ENCODE measurements around the gene COPS9. TPM values are rescaled to one million over a fixed set of nuclear protein-coding genes. Genes with fewer than 3 reads are reported as not detected.

Gene COPS9
- total RNA-seq, 1 donor, result 70.2 TPM

DNA sequence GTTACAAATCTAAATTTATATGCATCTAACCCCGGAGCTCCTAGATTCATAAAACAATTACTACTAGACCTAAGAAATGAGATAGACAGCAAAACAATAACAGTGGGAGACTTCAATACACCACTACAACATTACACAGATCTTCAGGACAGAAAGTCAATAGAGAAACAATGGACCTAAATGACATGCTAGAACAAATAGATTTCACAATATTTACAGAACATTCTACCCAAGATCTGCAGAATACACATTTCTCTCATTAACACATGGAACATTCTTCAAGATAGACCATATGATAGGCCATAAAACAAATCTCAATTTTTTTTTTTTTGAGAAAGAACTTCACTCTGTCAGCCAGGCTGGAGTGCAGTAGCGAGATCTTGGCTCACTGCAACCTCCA, 37.8 kb downstream of the COPS9 start:
- H3K4me3 ChIP-seq (ENCODE audit: insufficient read depth, low read length), result no peak overlapping the region
- no peak overlapping the region for H3K4me2 ChIP-seq (ENCODE audit: insufficient read depth, low read length)
- no peak for DNase-seq (ENCODE audit: insufficient read length, low spot score, missing footprints)
- TF ChIP-seq, protein P1, sequence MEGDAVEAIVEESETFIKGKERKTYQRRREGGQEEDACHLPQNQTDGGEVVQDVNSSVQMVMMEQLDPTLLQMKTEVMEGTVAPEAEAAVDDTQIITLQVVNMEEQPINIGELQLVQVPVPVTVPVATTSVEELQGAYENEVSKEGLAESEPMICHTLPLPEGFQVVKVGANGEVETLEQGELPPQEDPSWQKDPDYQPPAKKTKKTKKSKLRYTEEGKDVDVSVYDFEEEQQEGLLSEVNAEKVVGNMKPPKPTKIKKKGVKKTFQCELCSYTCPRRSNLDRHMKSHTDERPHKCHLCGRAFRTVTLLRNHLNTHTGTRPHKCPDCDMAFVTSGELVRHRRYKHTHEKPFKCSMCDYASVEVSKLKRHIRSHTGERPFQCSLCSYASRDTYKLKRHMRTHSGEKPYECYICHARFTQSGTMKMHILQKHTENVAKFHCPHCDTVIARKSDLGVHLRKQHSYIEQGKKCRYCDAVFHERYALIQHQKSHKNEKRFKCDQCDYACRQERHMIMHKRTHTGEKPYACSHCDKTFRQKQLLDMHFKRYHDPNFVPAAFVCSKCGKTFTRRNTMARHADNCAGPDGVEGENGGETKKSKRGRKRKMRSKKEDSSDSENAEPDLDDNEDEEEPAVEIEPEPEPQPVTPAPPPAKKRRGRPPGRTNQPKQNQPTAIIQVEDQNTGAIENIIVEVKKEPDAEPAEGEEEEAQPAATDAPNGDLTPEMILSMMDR (IDR thresholded peaks at IDR 0.05; ENCODE audit: extremely low read depth, low read depth, low read length), result no peak
- H2AFZ ChIP-seq (ENCODE audit: low read length), result no peak overlapping the region
- H4K20me1 ChIP-seq (ENCODE audit: insufficient read depth, low read length), result no peaks in the 10 kb centered on the region
- no peaks in the 10 kb centered on the region for H3K4me1 ChIP-seq (ENCODE audit: insufficient read depth, low read length)
- no peaks in the 10 kb centered on the region for H3K36me3 ChIP-seq (ENCODE audit: insufficient read depth, low read length)
- no peak overlapping the region for H3K27ac ChIP-seq (ENCODE audit: low read depth, low read length)
- H3K9me3 ChIP-seq (ENCODE audit: low read depth, low read length), result no peaks in the 10 kb centered on the region
- H3K27me3 ChIP-seq (ENCODE audit: insufficient read depth, low read length), result peaks cover 47% of the 10 kb centered on the region
- no peaks in the 10 kb centered on the region for H3K79me2 ChIP-seq (ENCODE audit: insufficient read depth, low read length)

GRCh38 chr2:240095556-240096523, 40.3 kb downstream of the COPS9 start:
- Histone ChIP-seq H3K9me3 (ENCODE audit: low read depth, low read length) (no peaks in the 10 kb centered on the region), H3K4me3 (ENCODE audit: insufficient read depth, low read length) (no peak overlapping the region), H3K27ac (ENCODE audit: low read depth, low read length) (no peak overlapping the region), H4K20me1 (ENCODE audit: insufficient read depth, low read length) (no peaks in the 10 kb centered on the region), H2AFZ (ENCODE audit: low read length) (no peak overlapping the region), H3K36me3 (ENCODE audit: insufficient read depth, low read length) (no peaks in the 10 kb centered on the region), H3K27me3 (ENCODE audit: insufficient read depth, low read length) (peaks cover 47% of the 10 kb centered on the region), H3K4me2 (ENCODE audit: insufficient read depth, low read length) (no peak overlapping the region), H3K79me2 (ENCODE audit: insufficient read depth, low read length) (no peaks in the 10 kb centered on the region), H3K4me1 (ENCODE audit: insufficient read depth, low read length) (no peaks in the 10 kb centered on the region)
- no peak for DNase-seq (ENCODE audit: insufficient read length, low spot score, missing footprints)
- TF ChIP-seq, protein P1 (IDR thresholded peaks at IDR 0.05; ENCODE audit: extremely low read depth, low read depth, low read length), result no peak

- Histone ChIP-seq H3K79me2 (ENCODE audit: insufficient read depth, low read length) (no peaks in the 10 kb centered on the region), H3K4me1 (ENCODE audit: insufficient read depth, low read length) (no peaks in the 10 kb centered on the region), H4K20me1 (ENCODE audit: insufficient read depth, low read length) (no peaks in the 10 kb centered on the region), H3K27me3 (ENCODE audit: insufficient read depth, low read length) (peaks cover 11% of the 10 kb centered on the region), H3K36me3 (ENCODE audit: insufficient read depth, low read length) (no peaks in the 10 kb centered on the region), H2AFZ (ENCODE audit: low read length) (no peak overlapping the region), H3K4me2 (ENCODE audit: insufficient read depth, low read length) (no peak overlapping the region), H3K4me3 (ENCODE audit: insufficient read depth, low read length) (no peak overlapping the region), H3K9me3 (ENCODE audit: low read depth, low read length) (no peaks in the 10 kb centered on the region), H3K27ac (ENCODE audit: low read depth, low read length) (no peak overlapping the region)
- TF ChIP-seq, protein P1 (IDR thresholded peaks at IDR 0.05; ENCODE audit: extremely low read depth, low read depth, low read length), result no peak
- no peak for DNase-seq (ENCODE audit: insufficient read length, low spot score, missing footprints)
These were observed 46.8 kb downstream of the COPS9 start for GRCh38 chr2:240089306-240089705.

- H3K4me2 ChIP-seq (ENCODE audit: insufficient read depth, low read length), result no peak overlapping the region
- TF ChIP-seq, protein P1 (IDR thresholded peaks at IDR 0.05; ENCODE audit: extremely low read depth, low read depth, low read length), result no peak
- DNase-seq (ENCODE audit: insufficient read length, low spot score, missing footprints), result no peak
- H3K9me3 ChIP-seq (ENCODE audit: low read depth, low read length), result no peaks in the 10 kb centered on the region
- no peaks in the 10 kb centered on the region for H3K79me2 ChIP-seq (ENCODE audit: insufficient read depth, low read length)
- H3K27ac ChIP-seq (ENCODE audit: low read depth, low read length), result no peak overlapping the region
- no peak overlapping the region for H3K4me3 ChIP-seq (ENCODE audit: insufficient read depth, low read length)
- H4K20me1 ChIP-seq (ENCODE audit: insufficient read depth, low read length), result no peaks in the 10 kb centered on the region
- H3K4me1 ChIP-seq (ENCODE audit: insufficient read depth, low read length), result no peaks in the 10 kb centered on the region
- H3K27me3 ChIP-seq (ENCODE audit: insufficient read depth, low read length), result peaks cover 2% of the 10 kb centered on the region
- no peak overlapping the region for H2AFZ ChIP-seq (ENCODE audit: low read length)
- H3K36me3 ChIP-seq (ENCODE audit: insufficient read depth, low read length), result no peaks in the 10 kb centered on the region
These were observed 49.5 kb downstream of the COPS9 start for GRCh38 chr2:240086563-240086962.

Measured in osteoblast (primary cell).